HG03196 (cell line): ENCODE results near the gene C12orf60.

ENCODE experiments used
- ATAC-seq: cut with Tn5 transposase; IDR thresholded peaks from one replicate; pipeline ENCODE4 v1.9.1; 2021; ENCODE audit not compliant: unreplicated experiment

Gene C12orf60

DNA sequence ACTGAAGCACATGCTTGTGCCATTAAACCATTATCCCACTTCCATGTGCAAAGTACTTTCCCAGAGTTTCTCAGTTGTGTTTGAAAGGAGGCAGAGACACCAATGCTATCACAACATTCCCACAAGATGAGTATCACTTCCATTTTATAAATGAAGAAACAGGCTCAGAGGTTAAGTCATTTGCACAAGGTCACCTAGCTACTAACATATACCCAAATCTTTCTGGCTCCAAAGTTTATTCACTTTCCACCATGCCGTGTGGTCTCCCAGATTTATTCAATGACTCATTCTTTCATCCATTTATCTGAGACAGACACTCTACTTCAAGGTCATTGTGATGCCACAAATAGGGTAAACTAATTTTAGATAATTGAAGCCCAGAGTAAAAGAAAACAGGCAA lies 30.5 kb downstream of the C12orf60 start:
- ATAC-seq = no peak

DNA sequence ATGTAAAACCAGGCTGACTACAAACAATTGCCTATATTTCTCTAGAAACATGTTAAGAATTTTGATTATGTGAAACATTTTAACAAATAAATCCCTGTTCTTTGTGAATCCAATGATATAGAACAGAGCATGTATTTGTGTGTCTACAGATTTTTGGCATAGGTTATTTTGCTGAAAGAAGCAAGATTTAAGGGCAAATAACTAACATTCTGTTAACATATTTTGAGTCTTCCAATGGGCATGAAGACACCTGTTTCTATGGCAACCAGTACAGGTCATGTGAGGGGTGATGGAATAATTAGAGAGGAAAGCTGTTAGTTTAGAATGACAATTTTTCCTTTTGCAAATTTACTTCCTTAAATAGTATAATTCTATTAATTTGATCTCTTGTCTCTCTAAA lies 31.0 kb downstream of the C12orf60 start:
- no peak for ATAC-seq

DNA sequence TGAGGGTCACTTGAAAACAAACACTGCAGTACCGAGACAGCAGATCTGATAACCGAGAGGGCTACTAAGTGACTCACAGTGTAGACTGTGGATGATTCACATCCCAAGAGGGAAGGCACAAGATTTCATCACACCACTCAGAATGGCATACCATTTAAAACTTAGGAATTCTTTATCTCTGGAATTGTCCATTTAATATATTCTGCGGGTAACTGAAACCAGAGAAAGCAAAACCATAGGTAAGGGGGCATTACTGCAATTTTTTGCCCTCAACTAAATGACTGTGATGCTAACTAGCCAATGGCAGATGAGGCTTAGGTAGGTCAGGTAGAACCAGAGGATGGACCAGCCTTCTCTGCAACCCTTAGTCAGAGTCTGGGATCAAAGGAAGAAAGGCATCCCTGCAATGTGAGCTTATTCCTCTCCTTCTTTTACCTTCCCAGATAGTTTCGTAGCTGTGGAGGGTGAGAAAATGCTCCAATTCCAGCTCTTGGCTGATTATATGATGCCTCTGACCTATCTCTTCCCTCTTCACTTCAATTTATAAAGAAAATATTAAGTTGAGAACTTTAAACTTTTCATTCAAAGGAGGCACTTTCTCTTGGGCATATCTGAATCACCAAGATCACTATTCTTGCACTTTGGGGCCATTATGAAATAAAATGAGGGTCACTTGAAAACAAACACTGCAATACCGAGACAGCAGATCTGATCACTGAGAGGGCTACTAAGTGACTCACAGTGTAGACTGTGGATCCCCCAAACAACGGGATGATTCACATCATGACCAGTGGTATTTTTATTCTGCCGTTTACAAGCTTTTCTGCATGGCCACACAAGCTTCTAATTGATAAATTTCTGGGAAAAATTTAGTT lies 33.1 kb downstream of the C12orf60 start:
- ATAC-seq = no peak

DNA sequence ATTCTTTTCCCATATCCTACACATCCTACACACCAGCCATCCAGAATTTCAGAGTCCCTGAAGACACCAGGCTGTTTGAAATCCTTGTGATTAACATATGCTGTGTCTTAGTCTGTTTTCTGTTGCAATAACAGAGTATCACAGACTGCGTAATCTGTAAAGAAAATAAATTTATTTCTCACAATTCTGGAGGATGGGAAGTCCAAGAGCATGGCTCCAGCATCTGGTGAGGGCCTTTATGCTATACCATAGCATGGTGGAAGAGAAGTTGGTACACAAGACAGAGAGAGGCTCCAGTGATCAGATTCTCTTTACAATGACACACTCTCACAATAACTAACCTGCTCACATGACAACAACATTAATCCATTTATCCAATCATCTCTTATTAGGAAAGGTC lies 35.8 kb downstream of the C12orf60 start:
- ATAC-seq = no peak

DNA sequence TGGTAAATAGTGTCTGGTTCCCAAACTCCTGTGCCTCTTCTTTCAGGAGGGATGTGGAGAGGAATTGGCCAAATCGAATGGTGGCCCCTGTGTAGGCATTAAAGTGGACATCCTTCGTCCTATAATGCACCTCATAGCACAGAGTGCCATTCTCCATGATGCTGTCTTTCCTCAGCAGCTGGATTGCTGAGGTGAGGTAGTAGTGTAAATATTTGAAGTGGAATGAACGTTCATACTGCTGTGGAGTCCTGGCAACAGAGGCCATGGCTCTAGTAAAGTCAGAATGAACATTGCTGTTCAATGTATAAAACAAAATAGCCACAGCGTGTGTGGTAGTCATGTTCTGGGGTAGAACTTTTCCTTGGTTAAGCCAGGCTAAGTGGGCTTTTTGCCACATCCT lies 37.1 kb downstream of the C12orf60 start:
- ATAC-seq = no peak

DNA sequence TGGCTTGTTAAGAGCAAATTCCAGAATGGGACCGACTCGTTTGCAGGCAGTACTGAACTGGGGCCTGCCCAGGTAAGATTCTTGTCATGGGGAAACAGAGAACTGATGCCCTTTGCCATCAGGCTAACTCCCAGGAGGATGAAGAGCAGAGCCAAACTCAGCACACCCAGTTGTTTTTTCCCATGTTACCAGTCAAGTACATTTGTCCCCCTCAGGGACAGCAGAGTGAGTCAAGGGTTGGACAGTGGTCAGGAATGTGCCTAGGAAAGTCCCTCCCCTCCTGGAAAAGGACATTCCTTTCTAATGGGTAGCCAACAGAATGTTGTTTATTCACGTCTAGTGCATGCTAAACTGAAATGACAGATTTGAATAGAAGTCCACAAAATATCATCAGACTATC lies 38.3 kb downstream of the C12orf60 start:
- no peak for ATAC-seq

DNA sequence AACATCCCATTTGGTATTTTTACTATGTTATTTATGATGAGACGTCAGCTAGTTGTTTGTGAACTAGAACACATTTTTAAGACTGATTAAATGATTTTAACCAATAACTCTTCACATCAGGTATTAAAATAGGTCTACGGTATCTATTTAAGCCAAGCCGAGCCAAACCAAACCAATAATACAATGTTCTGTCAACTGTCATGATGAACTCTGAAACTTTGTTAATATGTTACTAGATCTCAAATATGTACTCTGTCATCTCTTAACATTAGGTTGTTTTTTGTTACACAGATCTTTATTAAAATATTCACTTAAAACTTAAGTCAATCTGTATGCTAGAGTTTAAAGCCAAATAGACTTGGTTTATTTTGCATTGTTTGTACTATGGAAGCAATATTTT lies 38.8 kb downstream of the C12orf60 start:
- no peak for ATAC-seq

DNA sequence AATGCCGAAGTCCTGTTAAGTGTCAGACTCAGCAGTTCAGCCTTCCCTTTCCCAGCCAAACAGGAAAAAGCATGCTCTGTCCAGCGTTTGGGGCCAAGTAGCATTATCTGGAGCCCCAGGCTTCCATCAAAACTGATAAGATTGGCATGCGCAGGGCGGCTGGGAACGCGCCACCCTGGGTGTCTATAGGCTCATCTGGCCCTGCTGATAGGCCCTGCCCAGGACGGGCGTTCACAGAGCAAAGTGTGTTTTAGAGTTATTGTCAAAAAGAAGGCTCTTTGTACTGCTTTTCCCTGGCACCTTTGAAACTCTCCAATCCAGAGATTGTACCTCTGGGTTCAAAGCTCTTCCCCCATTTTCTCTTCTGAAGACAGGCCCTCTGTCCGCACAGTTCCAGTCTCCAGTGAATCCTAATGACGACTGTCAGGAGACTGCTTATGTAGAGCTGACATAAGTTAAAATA lies 40.0 kb downstream of the C12orf60 start, which contains the start of gene ART4:
TSS of gene ART4 (minus strand) at position 102 of the 463 bp plus-strand sequence. CDS start 413 bp downstream, outside the sequence.
- ATAC-seq = no peak

DNA sequence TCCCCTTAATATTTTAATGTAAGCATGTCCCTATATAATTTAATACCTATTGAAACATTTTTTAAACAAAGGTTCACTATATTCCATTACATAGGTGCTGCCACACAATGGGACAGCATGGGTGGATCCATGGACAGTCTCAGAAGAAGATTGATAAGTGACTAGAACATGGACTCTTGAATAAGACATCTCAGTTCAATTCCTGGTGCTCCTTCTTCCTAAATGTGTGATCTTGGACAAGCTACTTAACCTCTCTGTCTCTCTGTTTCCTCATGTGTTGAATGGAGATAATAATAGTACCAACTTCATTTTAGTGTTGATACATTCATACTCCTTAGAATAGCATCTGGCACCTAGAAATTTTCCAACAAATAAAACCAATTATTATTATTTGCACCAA lies 40.9 kb downstream of the C12orf60 start:
- ATAC-seq = no peak

DNA sequence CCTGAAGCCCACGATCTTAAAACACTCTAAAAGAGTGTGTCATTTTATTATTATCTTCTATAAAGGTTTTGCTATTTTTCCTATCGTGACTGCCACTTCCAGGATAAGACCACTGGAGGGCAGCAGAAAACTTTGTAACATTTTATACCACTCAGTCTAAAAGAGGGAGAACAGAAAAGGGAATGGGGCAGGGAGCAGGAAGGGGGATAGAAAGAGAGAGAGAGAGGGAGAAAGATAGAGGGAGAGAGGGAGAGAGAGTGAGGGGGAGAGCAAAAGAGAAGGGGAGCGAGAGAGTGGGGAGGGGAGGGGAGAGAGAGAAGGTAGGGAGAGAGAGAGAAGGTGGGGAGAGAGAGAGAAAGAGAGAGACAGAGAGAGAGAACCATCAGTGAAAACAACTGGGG lies 41.9 kb downstream of the C12orf60 start:
- no peak for ATAC-seq

DNA sequence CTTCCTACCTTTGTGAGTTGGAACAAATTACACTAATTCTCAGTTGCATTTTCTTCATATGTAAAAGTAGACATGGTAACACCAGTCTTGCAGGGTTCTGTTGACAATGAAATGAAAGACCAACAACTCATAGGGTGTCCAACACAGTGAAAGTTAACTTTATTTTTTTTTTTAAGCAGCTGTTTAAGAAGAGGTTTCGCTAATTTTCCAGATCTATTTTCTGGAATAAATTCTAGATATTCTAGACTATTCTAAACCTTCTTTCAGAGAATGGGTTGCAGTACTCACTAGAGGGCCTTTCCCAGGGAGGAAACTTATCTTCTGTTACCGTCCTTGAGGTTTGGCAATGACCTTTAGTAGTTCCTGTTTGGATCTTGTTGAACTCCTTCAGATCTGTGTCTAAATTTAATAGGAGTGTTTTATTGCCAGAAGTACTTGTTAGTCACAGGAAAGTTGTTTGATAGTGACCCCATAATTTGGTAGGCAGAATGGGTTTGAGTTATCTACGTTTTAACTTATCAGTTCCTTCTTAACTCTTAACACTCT lies 42.6 kb downstream of the C12orf60 start:
- ATAC-seq = no peak

DNA sequence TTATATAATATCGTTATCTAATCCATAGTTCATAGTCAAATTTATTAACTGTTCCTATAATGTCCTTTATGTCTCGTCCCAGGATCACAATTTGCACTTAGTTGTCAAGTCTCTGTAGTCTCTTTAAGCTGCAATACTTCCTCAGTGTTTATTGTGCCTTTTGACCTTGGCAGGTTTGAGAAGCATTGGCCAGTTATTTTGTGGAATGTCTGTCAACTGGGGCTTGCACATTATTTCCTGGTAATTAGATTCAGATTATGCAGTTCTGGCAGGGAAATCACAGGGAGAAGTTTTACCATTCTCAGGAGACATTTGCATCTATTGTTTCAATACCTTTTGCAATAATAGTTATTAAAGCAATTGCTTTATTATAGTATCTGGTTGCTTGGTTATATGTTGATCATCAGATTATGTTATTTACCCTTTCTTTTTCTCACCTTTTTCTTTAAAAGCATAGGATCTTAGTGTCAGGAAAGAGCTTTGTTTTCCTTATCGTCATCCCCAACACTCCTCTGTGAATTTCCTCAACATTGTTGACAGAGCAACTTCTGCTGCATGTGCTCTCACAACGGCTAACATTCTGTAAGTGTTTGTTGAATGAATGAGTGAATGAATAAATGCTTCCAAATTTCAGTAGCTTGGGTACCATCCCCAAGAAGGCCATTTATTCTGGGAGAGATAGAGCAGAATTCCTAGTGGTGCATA lies 43.6 kb downstream of the C12orf60 start:
- no peak for ATAC-seq

DNA sequence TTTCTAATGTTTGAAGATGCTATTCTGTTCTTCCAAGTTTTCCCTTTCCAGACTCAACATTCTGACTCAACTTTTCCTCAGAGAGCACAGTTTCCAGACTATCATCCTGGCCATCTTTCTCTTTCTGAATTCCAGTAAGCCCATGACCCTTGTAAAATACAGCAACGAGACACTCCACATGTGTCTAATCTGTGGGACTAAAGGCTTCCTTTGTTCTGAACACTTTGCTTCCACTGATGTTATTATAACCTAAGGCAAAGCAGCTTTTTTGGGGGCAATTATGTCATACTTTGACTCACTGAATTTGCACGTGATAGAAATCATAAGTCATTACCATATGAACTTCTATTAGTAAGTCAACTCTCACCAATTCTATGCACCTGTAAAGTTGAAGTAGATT lies 46.2 kb downstream of the C12orf60 start:
- no peak for ATAC-seq

DNA sequence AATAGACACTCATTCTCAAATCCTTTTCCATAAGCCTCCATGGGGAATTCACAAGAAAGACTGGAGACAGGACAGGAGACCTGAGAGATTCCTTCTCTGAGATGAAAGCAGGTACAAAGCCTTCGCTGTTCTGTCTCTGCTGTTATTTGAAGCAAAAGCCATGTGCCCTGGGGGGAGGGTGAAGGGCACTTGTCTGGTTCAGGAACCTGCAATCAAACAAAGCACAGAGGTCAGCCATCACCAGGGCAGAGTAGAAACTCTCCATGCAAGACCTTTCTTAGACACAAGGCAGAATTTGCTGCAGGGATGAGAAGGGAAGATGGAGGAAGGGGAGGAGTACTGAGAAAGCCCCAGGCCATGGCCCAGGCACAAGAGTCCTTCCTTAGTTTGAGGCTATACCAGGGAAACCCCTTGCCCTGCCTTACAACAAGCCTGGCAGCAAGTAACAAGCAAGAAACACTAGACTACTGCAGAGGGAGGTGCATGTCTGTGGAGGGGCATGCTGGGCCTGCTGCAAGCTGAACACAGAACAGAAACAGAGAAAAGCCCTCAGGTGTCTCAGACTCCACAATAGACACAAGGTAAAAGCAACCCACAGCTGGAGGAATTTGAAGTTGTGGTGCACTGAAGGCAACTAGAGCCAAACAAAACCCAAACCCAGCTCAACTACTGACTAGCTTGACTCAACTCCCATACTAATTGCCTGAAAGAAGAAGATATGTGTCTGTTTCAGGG lies 47.6 kb downstream of the C12orf60 start:
- no peak for ATAC-seq

DNA sequence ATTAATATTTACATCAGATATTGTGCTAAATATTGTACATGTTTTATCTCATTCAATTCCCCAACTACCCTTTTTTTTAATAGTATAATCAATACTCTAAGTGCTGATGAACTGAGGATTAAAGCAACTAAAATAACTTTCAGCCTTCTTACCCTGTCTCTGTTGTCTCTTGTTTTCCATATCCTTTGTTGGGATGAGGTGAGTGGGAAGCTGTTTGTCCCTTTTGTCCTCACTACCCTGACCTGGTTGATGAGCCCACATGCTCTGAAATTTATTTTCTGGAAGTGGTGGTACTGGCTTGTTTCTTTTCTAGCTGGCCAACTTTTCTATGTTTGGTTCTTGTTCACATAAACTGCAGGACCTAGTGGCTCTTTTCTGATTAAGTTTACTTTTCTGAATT lies 49.4 kb downstream of the C12orf60 start:
- ATAC-seq = no peak

DNA sequence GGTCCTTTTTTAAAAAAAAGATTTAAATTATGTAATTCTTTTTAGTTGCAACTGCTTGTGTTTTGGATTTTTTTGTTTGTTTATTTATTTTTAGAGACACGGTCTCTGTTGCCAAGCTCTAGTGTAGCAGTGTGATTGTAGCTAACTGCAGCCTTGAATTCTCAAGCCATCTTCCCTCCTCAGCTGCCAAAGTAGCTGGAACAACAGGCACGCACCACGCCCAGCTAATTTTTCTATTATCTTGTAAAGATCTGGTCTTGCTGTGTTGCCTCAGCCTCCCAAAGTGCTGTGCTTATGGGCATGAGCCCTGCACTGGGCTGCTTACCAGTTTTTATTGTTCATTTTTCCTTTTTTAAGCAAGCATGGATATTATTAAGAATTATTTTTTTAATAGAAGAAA lies 50.5 kb downstream of the C12orf60 start:
- no peak for ATAC-seq

DNA sequence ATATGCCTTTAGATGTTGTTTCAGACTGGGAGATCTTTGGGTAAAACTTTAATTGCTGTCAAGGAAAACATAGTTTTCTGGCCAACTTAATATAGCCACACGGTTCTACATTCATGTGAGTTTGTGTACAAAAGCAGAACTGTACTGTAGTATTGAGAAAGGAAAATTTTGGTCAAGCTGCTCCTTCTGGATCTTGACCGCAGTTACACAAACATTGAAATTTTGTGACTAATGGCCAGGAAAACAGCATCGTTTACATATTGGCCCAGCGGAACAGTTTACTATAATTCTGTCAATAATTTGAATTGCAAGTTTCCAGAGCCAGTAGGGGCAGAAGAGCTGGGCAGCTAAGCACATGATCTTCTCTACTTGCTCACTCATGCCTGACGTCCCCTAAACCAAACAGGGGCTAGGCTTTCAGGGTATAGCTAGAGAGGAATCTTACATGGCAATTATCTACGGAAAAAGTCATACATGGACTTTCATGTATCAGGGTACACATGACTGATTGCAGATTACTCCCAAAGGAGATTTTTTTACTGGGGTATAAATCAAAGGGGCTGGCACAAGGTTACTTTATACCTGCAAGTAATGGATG lies 51.2 kb downstream of the C12orf60 start:
- ATAC-seq = no peak

DNA sequence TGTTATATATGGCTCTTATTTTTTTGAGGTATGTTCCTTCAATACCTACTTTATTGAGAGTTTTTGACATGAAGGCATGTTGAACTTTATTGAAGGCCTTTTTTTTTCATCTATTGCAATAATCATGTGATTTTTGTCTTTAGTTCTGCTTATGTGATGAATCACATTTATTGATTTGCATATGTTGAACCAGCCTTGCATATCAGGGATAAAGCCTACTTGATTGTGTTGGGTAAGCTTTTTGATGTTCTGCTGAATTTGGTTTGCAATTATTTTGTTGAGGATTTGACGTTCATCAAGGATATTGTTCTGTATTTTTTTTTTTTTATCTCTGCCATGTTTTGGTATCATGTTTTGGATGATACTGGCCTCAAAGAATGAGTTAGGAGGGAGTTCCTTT lies 55.0 kb downstream of the C12orf60 start:
- ATAC-seq = no peak

DNA sequence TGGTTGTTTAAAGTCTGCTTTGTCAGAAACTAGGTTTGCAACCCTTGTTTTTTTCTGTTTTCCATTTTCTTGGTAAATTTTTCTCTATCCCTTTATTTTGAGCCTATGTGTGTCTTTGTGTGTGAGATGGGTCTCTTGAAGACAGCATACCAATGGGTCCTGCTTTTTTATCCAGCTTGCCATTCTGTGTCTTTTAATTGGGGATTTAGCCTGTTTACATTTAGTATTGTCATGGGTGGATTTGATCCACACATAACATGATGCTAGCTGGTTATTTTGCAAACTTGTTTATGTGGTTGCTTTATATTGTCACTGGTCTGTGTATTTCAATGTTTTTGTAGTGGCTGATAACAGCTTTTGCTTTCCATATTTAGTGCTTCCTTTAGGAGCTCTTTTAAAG lies 57.0 kb downstream of the C12orf60 start:
- no peak for ATAC-seq

DNA sequence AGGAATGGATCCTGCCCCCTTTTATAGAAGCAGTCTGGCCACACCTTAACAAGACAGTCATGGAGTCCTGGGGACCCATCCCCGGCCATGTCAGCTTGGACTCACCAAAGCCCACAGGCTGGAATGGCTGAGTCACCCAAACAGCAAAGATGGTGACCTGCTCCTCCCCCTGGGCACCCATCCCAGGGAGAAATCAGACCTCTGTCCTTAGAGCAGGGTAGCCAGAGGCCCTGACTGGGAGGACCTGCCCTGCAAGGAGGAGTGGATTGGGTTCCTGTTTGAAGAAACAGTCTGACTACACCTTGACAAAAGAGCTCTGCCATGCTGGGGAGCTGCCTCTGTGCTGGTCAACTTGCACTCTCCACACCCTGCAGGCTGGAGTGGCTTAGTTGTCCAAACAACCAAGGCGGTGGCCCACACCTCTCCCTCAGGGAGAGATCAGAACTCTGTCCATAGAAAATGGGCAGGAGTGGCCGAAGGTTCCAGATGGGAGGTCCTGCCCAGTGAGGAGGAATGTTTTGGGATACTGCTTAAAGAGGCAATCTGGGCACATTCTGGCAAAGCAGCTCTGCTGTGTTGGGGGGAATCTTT lies 65.5 kb downstream of the C12orf60 start:
- no peak for ATAC-seq
